H1 (cell line): ENCODE results near the gene ZFP36L2. TPM values are rescaled to one million over a fixed set of nuclear protein-coding genes. Genes with fewer than 3 reads are reported as not detected.

Source experiments
- CTCF ChIA-PET: fragments of 300-600 bp; sonication (Branson Sonifier 250); formaldehyde crosslinking; loops from one replicate; lab custom pipeline; 2021; ENCODE audit not compliant: partially characterized antibody; lab: Charles Lee
- POLR2A ChIA-PET: fragments of 300-600 bp; sonication (Branson Sonifier 250); formaldehyde crosslinking; loops from one replicate; lab custom pipeline; 2021; ENCODE audit warnings: inconsistent platforms; ENCODE audit not compliant: partially characterized antibody; lab: Charles Lee
- DNase-seq, 2 experiments: peaks; one replicate each; pipeline versions ENCODE4 v3.0.0 to v3.0.0-alpha.2; 2010 to 2022; ENCODE audit warnings: low spot score in 2 of 2, low read depth in 1 of 2, mixed read lengths in 1 of 2
- FAIRE-seq: peaks from 2 replicates; lab custom pipeline; 2011; peaks lifted over from hg19 to GRCh38; lab: Jason Lieb, UNC
- H2AFZ ChIP-seq: 2 replicates; pipeline ENCODE4 v1.8.1; 2012; ENCODE audit warnings: low read length, inconsistent platforms
- H2AK5ac ChIP-seq: 2 replicates; pipeline ENCODE4 v1.6.1; 2013; ENCODE audit warnings: low read depth, low read length
- H2BK120ac ChIP-seq: replicated peaks from 2 replicates; pipeline ENCODE3; 2013; ENCODE audit warnings: low read depth, low read length, inconsistent platforms
- H2BK12ac ChIP-seq: 2 replicates; pipeline ENCODE4 v1.6.1; 2013; ENCODE audit warnings: low read depth, low read length
- H2BK15ac ChIP-seq: 2 replicates; pipeline ENCODE4 v1.6.1; 2013; ENCODE audit warnings: low read length
- H2BK20ac ChIP-seq: 2 replicates; pipeline ENCODE4 v1.6.1; 2013; ENCODE audit warnings: low read length
- H2BK5ac ChIP-seq: 2 replicates; pipeline ENCODE4 v1.6.1; 2013; ENCODE audit warnings: low read depth, low read length
- H3K14ac ChIP-seq: 2 replicates; pipeline ENCODE4 v1.6.1; 2013; ENCODE audit warnings: inconsistent platforms; ENCODE audit not compliant: insufficient read length
- H3K18ac ChIP-seq: 2 replicates; pipeline ENCODE4 v1.6.1; 2013; ENCODE audit warnings: low read length; ENCODE audit errors: extremely low read depth
- H3K23ac ChIP-seq: 2 replicates; pipeline ENCODE4 v1.6.1; 2013; ENCODE audit warnings: inconsistent platforms; ENCODE audit not compliant: insufficient read length
- H3K23me2 ChIP-seq: 2 replicates; pipeline ENCODE4 v1.6.1; 2013; ENCODE audit warnings: low read depth, low read length
- H3K27ac ChIP-seq: 2 replicates; pipeline ENCODE4 v1.6.1; 2011; ENCODE audit warnings: low read depth, low read length, inconsistent platforms
- H3K27me3 ChIP-seq, 4 experiments: replicated peaks in 1 of 4; 1 replicate in 1 of 4; 2 replicates in 3 of 4; pipeline versions ENCODE4 v1.6.1 to v1.8.1; 2011 to 2013; ENCODE audit warnings: low read length in 3 of 4, mild to moderate bottlenecking in 3 of 4, inconsistent platforms in 2 of 4, mixed read lengths in 2 of 4, moderate library complexity in 1 of 4; ENCODE audit not compliant: control insufficient read depth in 3 of 4, insufficient read depth in 3 of 4; ENCODE audit errors: extremely low read depth in 1 of 4
- H3K36me3 ChIP-seq, 4 experiments: 2 replicates each; pipeline versions ENCODE4 v1.6.1 to v1.8.1; 2011 to 2013; ENCODE audit warnings: mild to moderate bottlenecking in 4 of 4, low read length in 3 of 4, moderate library complexity in 2 of 4, control low read depth in 1 of 4, inconsistent platforms in 1 of 4; ENCODE audit not compliant: insufficient read depth in 4 of 4, control insufficient read depth in 2 of 4
- H3K4ac ChIP-seq: replicated peaks from 2 replicates; pipeline ENCODE3; 2013; ENCODE audit warnings: low read length, low read depth, mixed read lengths, inconsistent platforms; ENCODE audit not compliant: insufficient read length
- H3K4me1 ChIP-seq, 4 experiments: replicated peaks in 1 of 4; 1 replicate in 1 of 4; 2 replicates in 3 of 4; pipeline versions ENCODE4 v1.6.1 to v1.8.1; 2011 to 2013; ENCODE audit warnings: low read length in 3 of 4, inconsistent platforms in 2 of 4, mixed read lengths in 1 of 4; ENCODE audit not compliant: insufficient read depth in 4 of 4, control insufficient read depth in 3 of 4
- H3K4me2 ChIP-seq, 2 experiments: 2 replicates each; pipeline versions ENCODE4 v1.6.1 to v1.8.1; 2011 to 2013; ENCODE audit warnings: low read depth in 2 of 2, low read length in 2 of 2, control low read depth in 1 of 2, inconsistent platforms in 1 of 2, mild to moderate bottlenecking in 1 of 2; ENCODE audit not compliant: insufficient read depth in 1 of 2
- H3K4me3 ChIP-seq, 4 experiments: fragments of 200-600, 300-600 bp in 1 of 4; sonication (generic), shearing (Covaris generic), sonication (Bioruptor Twin) in 1 of 4; 2 replicates each; pipeline versions ENCODE4 v1.5.1 to v1.8.1; 2011 to 2016; ENCODE audit warnings: low read length in 4 of 4, low read depth in 3 of 4, control low read depth in 2 of 4, inconsistent platforms in 2 of 4, mild to moderate bottlenecking in 2 of 4, mixed read lengths in 1 of 4, moderate library complexity in 1 of 4; ENCODE audit not compliant: insufficient read depth in 2 of 4; ENCODE audit errors: extremely low read depth in 1 of 4
- H3K56ac ChIP-seq: replicated peaks from 2 replicates; pipeline ENCODE3; 2013; ENCODE audit warnings: low read depth, mild to moderate bottlenecking, mixed read lengths, low read length, inconsistent platforms; ENCODE audit not compliant: insufficient read length
- H3K79me1 ChIP-seq: 2 replicates; pipeline ENCODE4 v1.6.1; 2013; ENCODE audit warnings: low read depth, low read length, control low read depth
- H3K79me2 ChIP-seq, 2 experiments: 2 replicates each; pipeline versions ENCODE4 v1.6.1 to v1.8.1; 2012 to 2013; ENCODE audit warnings: low read length in 2 of 2, mild to moderate bottlenecking in 2 of 2, inconsistent platforms in 1 of 2; ENCODE audit not compliant: insufficient read depth in 2 of 2, control insufficient read depth in 1 of 2
- H3K9ac ChIP-seq, 4 experiments: replicated peaks in 1 of 4; 1 replicate in 1 of 4; 2 replicates in 3 of 4; pipeline versions ENCODE4 v1.6.1 to v1.8.1; 2011 to 2013; ENCODE audit warnings: low read depth in 3 of 4, low read length in 3 of 4, control low read depth in 2 of 4, mild to moderate bottlenecking in 2 of 4, moderate library complexity in 2 of 4, inconsistent platforms in 1 of 4; ENCODE audit errors: extremely low read depth in 1 of 4
- H3K9me3 ChIP-seq, 2 experiments: 2 replicates each; pipeline versions ENCODE4 v1.6.1 to v1.8.1; 2012 to 2013; ENCODE audit warnings: mild to moderate bottlenecking in 2 of 2, moderate library complexity in 2 of 2, control low read depth in 1 of 2, inconsistent platforms in 1 of 2, low read depth in 1 of 2, low read length in 1 of 2, mixed read lengths in 1 of 2; ENCODE audit not compliant: insufficient read depth in 2 of 2
- H4K20me1 ChIP-seq, 2 experiments: replicated peaks in 1 of 2; 2 replicates each; pipeline versions ENCODE3 to v1.8.1; 2011 to 2013; ENCODE audit warnings: inconsistent platforms in 2 of 2, low read length in 2 of 2, mild to moderate bottlenecking in 1 of 2; ENCODE audit not compliant: insufficient read depth in 2 of 2, control insufficient read depth in 1 of 2
- H4K5ac ChIP-seq: 2 replicates; pipeline ENCODE4 v1.6.1; 2013; ENCODE audit warnings: low read length, low read depth, mixed read lengths, inconsistent platforms; ENCODE audit not compliant: insufficient read length
- H4K8ac ChIP-seq: 2 replicates; pipeline ENCODE4 v1.8.0; 2013; ENCODE audit warnings: mild to moderate bottlenecking, moderate library complexity, low read length, inconsistent platforms; ENCODE audit not compliant: insufficient read depth; ENCODE audit errors: extremely low read depth
- H4K91ac ChIP-seq: replicated peaks from 2 replicates; pipeline ENCODE3; 2013; ENCODE audit warnings: low read length, mixed read lengths, inconsistent platforms; ENCODE audit not compliant: insufficient read length
- CHD1 ChIP-seq: IDR thresholded peaks from 2 replicates; pipeline ENCODE4 v1.6.1; 2012; ENCODE audit warnings: low read depth, low read length, improper control_type of control experiment
- GABPA ChIP-seq: IDR thresholded peaks from 2 replicates; pipeline ENCODE4 v1.6.1; 2011; ENCODE audit warnings: mild to moderate bottlenecking, low read length, moderate library complexity, borderline replicate concordance; ENCODE audit not compliant: insufficient read depth
- RFX5 ChIP-seq: IDR thresholded peaks from 2 replicates; pipeline ENCODE4 v1.6.1; 2011; ENCODE audit warnings: low read depth, low read length, improper control_type of control experiment, borderline replicate concordance
- WGBS, 2 experiments: shearing (Covaris generic) in 1 of 2; methylation state at CpG; one replicate each; pipeline versions ENCODE4 v1.1.6 to v1.1.7; 2013 to 2015; ENCODE audit warnings: low lambda C conversion rate in 2 of 2, mixed read lengths in 2 of 2, inconsistent platforms in 1 of 2, low coverage in 1 of 2, missing lambda C conversion rate in 1 of 2; ENCODE audit not compliant: insufficient replicate concordance in 2 of 2, insufficient coverage in 1 of 2, insufficient read length in 1 of 2; ENCODE audit errors: extremely low coverage in 1 of 2, missing lambda C conversion rate in 1 of 2; 5-methylcytosine and 5-hydroxymethylcytosine counted together
- polyA plus RNA-seq, 7 experiments: library from polyadenylated mRNA; depleted of rRNA in 3 of 7; stranded (reverse) in 5 of 7; unstranded in 2 of 7; fragments of >200 nt in 5 of 7; fragments of 200-250 nt in 2 of 7; gene quantifications; 1 replicate in 5 of 7; 2 replicates in 1 of 7; 4 replicates in 1 of 7; pipeline versions ENCODE4 v1.2.1 to v1.2.3, GENCODE V29; 2011 to 2013; ENCODE audit warnings: missing spikeins in 2 of 7, mixed read lengths in 2 of 7
- total RNA-seq: library from RNA; stranded (reverse); fragmentation: NEBNext Ultra II Directional; extraction: Animal tissue kit (Norgen Biotek cat#: 25700); gene quantifications from 2 replicates; pipeline ENCODE4 v1.2.1, GENCODE V29; 2021

The ZFP36L2 gene
- total and polyA plus RNA-seq, 2 of the 8 experiments (the other 6 are each of a cell fraction or from before 2014, with no cell fraction given), result 13.4 to 102 TPM

DNA sequence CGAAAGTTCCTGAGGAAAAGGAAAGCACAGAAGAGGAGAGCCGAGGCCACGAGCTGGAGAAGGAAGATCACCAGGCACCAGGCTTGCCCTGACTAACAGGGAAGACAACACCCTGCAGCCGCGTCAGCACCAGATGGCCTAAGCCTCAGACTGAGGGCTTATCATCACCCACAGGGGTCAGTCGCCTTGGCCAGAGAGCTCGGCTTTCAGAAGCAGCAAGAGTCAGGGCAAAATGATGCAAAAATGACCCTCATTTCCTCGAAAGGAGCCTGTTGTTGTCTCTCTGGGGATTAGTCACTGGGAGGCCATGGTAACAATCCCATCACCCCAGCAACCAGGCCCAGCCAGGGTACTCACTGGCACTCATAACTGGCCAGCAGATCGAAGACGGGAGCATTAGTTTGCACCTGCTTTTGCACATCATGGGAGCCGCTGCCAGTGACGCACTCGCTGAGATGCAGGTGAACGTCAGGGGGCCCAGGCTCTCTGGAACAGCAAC is 42.7 kb upstream of the ZFP36L2 start:
- WGBS, 2 experiments, result 81% methylated on average over 14 of the region's 14 CpGs; no CpG with 5 or more reads in 1 of the 2 experiments
- no peak overlapping the region for H2AK5ac ChIP-seq
- no peak overlapping the region for H2AFZ ChIP-seq
- H2BK20ac ChIP-seq, result no peak overlapping the region
- FAIRE-seq (no peak), DNase-seq (no peak)
- H3K4me2 ChIP-seq, result no peak overlapping the region
- no peaks in the 10 kb centered on the region for H4K20me1 ChIP-seq
- H3K23ac ChIP-seq, result no peak overlapping the region
- no peak overlapping the region for H3K4me3 ChIP-seq
- H3K36me3 ChIP-seq, result no peaks in the 10 kb centered on the region
- ChIA-PET POLR2A (no interaction called here), CTCF (interaction anchor here (1.0 to 1.3 kb wide), 3 partner anchors 9 to 322 kb away, joined by 3 read pairs; partner anchors contain the start of gene ZFP36L2)
- peaks cover 0 to 12% (median 3%) of the 10 kb centered on the region in 4 experiments; a peak in 4 of 7 replicates for H3K4me1 ChIP-seq
- no peak overlapping the region for H3K27ac ChIP-seq
- H2BK12ac ChIP-seq, result no peak overlapping the region
- H3K14ac ChIP-seq, result no peak overlapping the region
- no peaks in the 10 kb centered on the region for H3K79me1 ChIP-seq
- no peak overlapping the region for H2BK120ac ChIP-seq
- no peak overlapping the region for H3K56ac ChIP-seq
- no peak for TF ChIP-seq GABPA
- TF ChIP-seq CHD1, result no peak
- no peak for TF ChIP-seq RFX5
- H4K5ac ChIP-seq, result no peak overlapping the region
- H3K9me3 ChIP-seq, result no peaks in the 10 kb centered on the region
- no peak overlapping the region for H2BK5ac ChIP-seq
- H3K4ac ChIP-seq, result no peak overlapping the region
- no peak overlapping the region for H4K91ac ChIP-seq
- H4K8ac ChIP-seq, result no peak overlapping the region
- no peak overlapping the region for H2BK15ac ChIP-seq
- peak overlapping the region; percentile 5; the same call in 1 of the 2 replicates for H3K18ac ChIP-seq
- H3K23me2 ChIP-seq, result no peaks in the 10 kb centered on the region; the same call in 1 of the 2 replicates
- no peak overlapping the region for H3K9ac ChIP-seq
- no peaks in the 10 kb centered on the region for H3K27me3 ChIP-seq
- H3K79me2 ChIP-seq, result no peaks in the 10 kb centered on the region
